GM03348 (cell line): ENCODE measurements around the gene CAPZB.

Experiments used
- DNase-seq: peaks from one replicate; pipeline ENCODE4 v3.0.0; 2012; ENCODE audit warnings: low spot score

Gene CAPZB

GRCh38 chr1:19328486-19328885 lies 156.9 kb downstream of the CAPZB start:
- no peak for DNase-seq

- DNase-seq = no peak
Measured at GRCh38 chr1:19327736-19328135, 157.6 kb downstream of the CAPZB start.

- no peak for DNase-seq
Measured at GRCh38 chr1:19327301-19327700, 158.0 kb downstream of the CAPZB start.

- DNase-seq = no peak
Measured at GRCh38 chr1:19326748-19327065, 158.6 kb downstream of the CAPZB start.

GRCh38 chr1:19325958-19326747 lies 159.2 kb downstream of the CAPZB start:
- DNase-seq = no peak

- no peak for DNase-seq
Measured at GRCh38 chr1:19325368-19325957, 159.9 kb downstream of the CAPZB start.

GRCh38 chr1:19324665-19324990 lies 160.7 kb downstream of the CAPZB start:
- no peak for DNase-seq

GRCh38 chr1:19323987-19324664 lies 161.2 kb downstream of the CAPZB start:
- DNase-seq = no peak

- DNase-seq = no peak
Measured at GRCh38 chr1:19322481-19322880, 162.9 kb downstream of the CAPZB start.

GRCh38 chr1:19321071-19321470 lies 164.3 kb downstream of the CAPZB start:
- no peak for DNase-seq

- DNase-seq = no peak
Measured at GRCh38 chr1:19319196-19319595, 166.1 kb downstream of the CAPZB start.

GRCh38 chr1:19317126-19317910 lies 168.0 kb downstream of the CAPZB start:
- no peak for DNase-seq

GRCh38 chr1:19315378-19316198 lies 169.8 kb downstream of the CAPZB start:
- DNase-seq = no peak

- no peak for DNase-seq
Measured at GRCh38 chr1:19313961-19314882, 171.1 kb downstream of the CAPZB start.

- no peak for DNase-seq
Measured at GRCh38 chr1:19313636-19313959, 171.7 kb downstream of the CAPZB start.

- DNase-seq = no peak
Measured at GRCh38 chr1:19312782-19313635, 172.3 kb downstream of the CAPZB start.

GRCh38 chr1:19311931-19312781 lies 173.2 kb downstream of the CAPZB start, which contains the start of the genes AKR7A2 and SLC66A1:
Gene AKR7A2, minus strand, starts transcription at chr1:19312144. Its CDS starts 20 bp downstream, at chr1:19312124.
Gene SLC66A1, plus strand, starts transcription at chr1:19312326. Its CDS starts 5,352 bp downstream, at chr1:19317678.
- DNase-seq = peak; percentile 100

GRCh38 chr1:19311503-19311930 lies 173.8 kb downstream of the CAPZB start:
- DNase-seq = peak; percentile 60
